22Rv1 (cell line): ENCODE data around the gene CMPK2.
A peak's percentile ranks its signal among the peaks of the same experiment; 100 is the strongest.

Source experiments
- H3K27ac ChIP-seq: fragments of 450-650 bp; 2 replicates; pipeline ENCODE4 v1.5.1; 2017
- ZFX ChIP-seq: fragments of 450-650 bp; IDR thresholded peaks from 2 replicates; pipeline ENCODE4 v1.6.1; 2017; ENCODE audit warnings: antibody characterized with exemption, borderline replicate concordance
- TF ChIP-seq, protein P1 (sequence below): fragments of 450-650 bp; IDR thresholded peaks from 2 replicates; pipeline ENCODE4 v1.5.1; 2017; ENCODE audit warnings: mild to moderate bottlenecking

CMPK2 gene

DNA sequence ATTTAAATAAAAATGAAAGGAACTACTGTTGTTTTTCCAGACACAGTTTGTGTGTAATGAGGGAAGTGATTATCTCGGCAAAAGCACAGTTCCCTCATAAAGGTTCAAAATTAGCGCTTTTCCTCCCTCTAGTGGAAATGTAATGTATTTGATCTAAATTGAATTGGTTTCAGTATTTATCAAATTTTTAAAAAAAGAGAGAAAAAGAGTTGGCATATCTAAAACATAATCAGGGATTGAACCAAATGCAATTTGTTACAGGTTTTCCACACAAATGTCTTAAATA is 37.5 kb downstream of the CMPK2 start:
- H3K27ac ChIP-seq, result no peak overlapping the region
- TF ChIP-seq, protein P1, sequence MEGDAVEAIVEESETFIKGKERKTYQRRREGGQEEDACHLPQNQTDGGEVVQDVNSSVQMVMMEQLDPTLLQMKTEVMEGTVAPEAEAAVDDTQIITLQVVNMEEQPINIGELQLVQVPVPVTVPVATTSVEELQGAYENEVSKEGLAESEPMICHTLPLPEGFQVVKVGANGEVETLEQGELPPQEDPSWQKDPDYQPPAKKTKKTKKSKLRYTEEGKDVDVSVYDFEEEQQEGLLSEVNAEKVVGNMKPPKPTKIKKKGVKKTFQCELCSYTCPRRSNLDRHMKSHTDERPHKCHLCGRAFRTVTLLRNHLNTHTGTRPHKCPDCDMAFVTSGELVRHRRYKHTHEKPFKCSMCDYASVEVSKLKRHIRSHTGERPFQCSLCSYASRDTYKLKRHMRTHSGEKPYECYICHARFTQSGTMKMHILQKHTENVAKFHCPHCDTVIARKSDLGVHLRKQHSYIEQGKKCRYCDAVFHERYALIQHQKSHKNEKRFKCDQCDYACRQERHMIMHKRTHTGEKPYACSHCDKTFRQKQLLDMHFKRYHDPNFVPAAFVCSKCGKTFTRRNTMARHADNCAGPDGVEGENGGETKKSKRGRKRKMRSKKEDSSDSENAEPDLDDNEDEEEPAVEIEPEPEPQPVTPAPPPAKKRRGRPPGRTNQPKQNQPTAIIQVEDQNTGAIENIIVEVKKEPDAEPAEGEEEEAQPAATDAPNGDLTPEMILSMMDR, result peak; percentile 51
- TF ChIP-seq ZFX, result no peak

GRCh38 chr2:6827566-6828298 is 38.0 kb downstream of the CMPK2 start:
- TF ChIP-seq, protein P1, result no peak
- no peak for TF ChIP-seq ZFX
- H3K27ac ChIP-seq, result no peak overlapping the region

GRCh38 chr2:6826081-6826913 is 39.4 kb downstream of the CMPK2 start:
- no peak for TF ChIP-seq ZFX
- TF ChIP-seq, protein P1, result peak; percentile 81
- no peak overlapping the region for H3K27ac ChIP-seq

DNA sequence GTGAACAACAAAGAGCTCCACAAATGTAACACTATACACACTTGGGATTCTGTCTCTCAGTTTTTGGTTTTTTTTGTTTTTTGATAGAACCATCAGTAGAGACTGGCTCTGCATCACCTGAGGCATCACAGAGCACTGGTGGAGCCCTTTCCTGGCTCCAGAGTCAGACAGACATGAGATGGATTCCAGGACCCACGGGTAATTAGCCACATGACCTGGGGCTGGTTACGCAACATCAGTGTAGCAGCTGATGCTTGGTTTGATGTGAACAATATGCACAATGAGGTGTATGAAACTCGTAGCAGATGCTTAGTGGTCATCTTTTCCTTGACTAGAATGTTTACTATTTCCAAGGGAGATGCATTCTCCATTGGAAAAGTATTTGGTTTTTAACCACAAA is 40.7 kb downstream of the CMPK2 start:
- TF ChIP-seq, protein P1, result no peak
- TF ChIP-seq ZFX, result no peak
- no peak overlapping the region for H3K27ac ChIP-seq

GRCh38 chr2:6823111-6823510 is 42.6 kb downstream of the CMPK2 start:
- H3K27ac ChIP-seq, result no peak overlapping the region
- TF ChIP-seq, protein P1, result no peak
- no peak for TF ChIP-seq ZFX

- no peak overlapping the region for H3K27ac ChIP-seq
- no peak for TF ChIP-seq ZFX
- TF ChIP-seq, protein P1, result no peak
Observed at GRCh38 chr2:6822406-6822805, 43.3 kb downstream of the CMPK2 start.
